Esophagus squamous epithelium (tissue), 4 donors: ENCODE measurements around the gene LMOD3.

Source experiments
- POLR2A ChIP-seq, 4 donors: fragments of 450-650 bp; IDR thresholded peaks; one replicate each; pipeline ENCODE4 v1.6.1; 2017; ENCODE audit warnings: antibody characterized with exemption in 4 of 4, mild to moderate bottlenecking in 4 of 4, moderate library complexity in 3 of 4
- TF ChIP-seq, protein P1 (sequence below), 6 experiments: fragments of 450-650 bp in 4 of 6; fragments of 200-600 bp in 2 of 6; sonication (generic) in 2 of 6; IDR thresholded peaks; one replicate each; pipeline ENCODE4 v1.5.1; 2016 to 2019; ENCODE audit warnings: antibody characterized with exemption in 6 of 6, mild to moderate bottlenecking in 4 of 6, moderate library complexity in 4 of 6

DNA sequence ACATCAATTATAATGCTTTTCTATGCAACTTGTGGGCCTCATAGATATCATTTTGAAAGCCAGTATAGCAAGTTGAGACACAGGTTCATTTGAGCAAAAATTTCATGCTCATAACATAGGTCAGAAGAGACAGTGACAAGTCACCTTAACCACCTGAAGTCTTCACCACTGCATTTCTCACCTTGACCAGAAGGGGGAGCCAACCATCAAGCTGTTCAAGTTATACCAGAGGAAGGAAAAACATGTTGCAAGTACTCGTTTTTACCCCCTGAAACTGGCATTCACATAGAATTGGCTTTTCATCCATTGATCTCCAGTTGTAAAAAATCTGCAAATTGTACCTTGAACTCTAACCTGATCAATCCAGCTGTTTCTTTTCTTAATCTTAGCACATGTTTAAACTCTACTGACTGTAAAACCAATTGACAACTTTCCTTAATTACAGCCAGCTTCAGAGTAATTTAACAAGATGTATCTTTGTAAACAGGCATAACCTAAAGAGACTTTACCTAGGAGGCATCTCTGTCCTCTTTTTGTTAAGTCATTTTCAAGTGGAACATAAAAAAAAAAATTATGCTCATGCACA lies 1.4 kb downstream of the LMOD3 start:
- TF ChIP-seq, protein P1, sequence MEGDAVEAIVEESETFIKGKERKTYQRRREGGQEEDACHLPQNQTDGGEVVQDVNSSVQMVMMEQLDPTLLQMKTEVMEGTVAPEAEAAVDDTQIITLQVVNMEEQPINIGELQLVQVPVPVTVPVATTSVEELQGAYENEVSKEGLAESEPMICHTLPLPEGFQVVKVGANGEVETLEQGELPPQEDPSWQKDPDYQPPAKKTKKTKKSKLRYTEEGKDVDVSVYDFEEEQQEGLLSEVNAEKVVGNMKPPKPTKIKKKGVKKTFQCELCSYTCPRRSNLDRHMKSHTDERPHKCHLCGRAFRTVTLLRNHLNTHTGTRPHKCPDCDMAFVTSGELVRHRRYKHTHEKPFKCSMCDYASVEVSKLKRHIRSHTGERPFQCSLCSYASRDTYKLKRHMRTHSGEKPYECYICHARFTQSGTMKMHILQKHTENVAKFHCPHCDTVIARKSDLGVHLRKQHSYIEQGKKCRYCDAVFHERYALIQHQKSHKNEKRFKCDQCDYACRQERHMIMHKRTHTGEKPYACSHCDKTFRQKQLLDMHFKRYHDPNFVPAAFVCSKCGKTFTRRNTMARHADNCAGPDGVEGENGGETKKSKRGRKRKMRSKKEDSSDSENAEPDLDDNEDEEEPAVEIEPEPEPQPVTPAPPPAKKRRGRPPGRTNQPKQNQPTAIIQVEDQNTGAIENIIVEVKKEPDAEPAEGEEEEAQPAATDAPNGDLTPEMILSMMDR (IDR thresholded peaks at IDR 0.05), result peak; percentile 57 to 93 (median 86)
- no peak for TF ChIP-seq POLR2A (IDR thresholded peaks at IDR 0.05)
